GM12878 (cell line): ENCODE data around the gene MAN2A1. TPM values are rescaled to one million over a fixed set of nuclear protein-coding genes. Genes with fewer than 3 reads are reported as not detected.

Experiments
- ATAC-seq: fragments of 200-7000 bp; cut with Tn5 transposase; 3 replicates; pipeline ENCODE4 v1.9.1; 2020; ENCODE audit warnings: mild to moderate bottlenecking, moderate library complexity
- BruUV-seq: library from RNA; stranded (reverse); fragments of 400-500 nt; replicated peaks from 2 replicates; lab custom pipeline; 2021; lab: Mats Ljungman, UMichigan
- CTCF ChIA-PET: fragments of 300-600 bp; sonication (Branson Sonifier 250); formaldehyde crosslinking; extraction: SDS; loops from one replicate; lab custom pipeline; 2021; ENCODE audit warnings: inconsistent platforms; lab: Yijun Ruan, JAX
- POLR2A ChIA-PET: fragments of 350-600 bp; formaldehyde crosslinking; extraction: SDS; loops from one replicate; lab custom pipeline; 2021; ENCODE audit warnings: inconsistent platforms; lab: Charles Lee
- RAD21 ChIA-PET: fragments of 300-600 bp; sonication (Branson Sonifier 250); formaldehyde crosslinking; loops from one replicate; lab custom pipeline; 2023; ENCODE audit warnings: antibody characterized with exemption; ENCODE audit not compliant: unreplicated experiment; lab: Charles Lee
- SMC1A ChIA-PET: fragments of 300-600 bp; sonication (Branson Sonifier 250); formaldehyde crosslinking; loops from one replicate; lab custom pipeline; 2023; ENCODE audit not compliant: unreplicated experiment, uncharacterized antibody; lab: Charles Lee
- DNase-seq: peaks from one replicate; pipeline ENCODE4 v3.0.0-alpha.2; 2011; ENCODE audit warnings: low read depth, low spot score
- FAIRE-seq: peaks from 3 replicates; lab custom pipeline; 2011; peaks lifted over from hg19 to GRCh38; lab: Jason Lieb, UNC
- H2AFZ ChIP-seq: 2 replicates; pipeline ENCODE4 v1.6.0; 2011; ENCODE audit warnings: low read depth, low read length, control low read depth; ENCODE audit not compliant: control insufficient read depth
- H3K27ac ChIP-seq: 2 replicates; pipeline ENCODE4 v1.5.1; 2011; ENCODE audit warnings: control low read depth; ENCODE audit not compliant: control insufficient read depth, insufficient read depth
- H3K27me3 ChIP-seq, 2 experiments: replicated peaks in 1 of 2; 2 replicates each; pipeline versions ENCODE4 v1.6.0 to v1.6.1; 2011; ENCODE audit warnings: low read length in 1 of 2; ENCODE audit not compliant: control insufficient read depth in 2 of 2, insufficient read depth in 2 of 2
- H3K36me3 ChIP-seq, 2 experiments: 2 replicates each; pipeline ENCODE4 v1.5.1; 2011; ENCODE audit warnings: low read length in 1 of 2; ENCODE audit not compliant: control insufficient read depth in 2 of 2, insufficient read depth in 2 of 2
- H3K4me1 ChIP-seq: 2 replicates; pipeline ENCODE4 v1.6.1; 2011; ENCODE audit warnings: mild to moderate bottlenecking, low read length, moderate library complexity, mixed read lengths; ENCODE audit not compliant: control insufficient read depth, insufficient read depth
- H3K4me2 ChIP-seq: 2 replicates; pipeline ENCODE4 v1.6.0; 2011; ENCODE audit warnings: control low read depth; ENCODE audit not compliant: control insufficient read depth, insufficient read depth
- H3K4me3 ChIP-seq: fragments of 200-600 bp; sonication (generic); 2 replicates; pipeline ENCODE4 v1.5.1; 2016
- H3K79me2 ChIP-seq: 2 replicates; pipeline ENCODE4 v1.6.0; 2011; ENCODE audit warnings: low read length; ENCODE audit not compliant: control insufficient read depth, insufficient read depth
- H3K9ac ChIP-seq: 2 replicates; pipeline ENCODE4 v1.8.0; 2011; ENCODE audit warnings: low read length, control low read depth, mixed read lengths; ENCODE audit not compliant: control insufficient read depth, insufficient read depth
- H3K9me3 ChIP-seq: replicated peaks from 3 replicates; pipeline ENCODE4 v1.5.1; 2011; ENCODE audit warnings: mild to moderate bottlenecking, low read length; ENCODE audit not compliant: control insufficient read depth, insufficient read depth
- H4K20me1 ChIP-seq: 2 replicates; pipeline ENCODE4 v1.6.0; 2011; ENCODE audit not compliant: control insufficient read depth, insufficient read depth
- CBX5 ChIP-seq: sonication (generic); IDR thresholded peaks from 2 replicates; pipeline ENCODE4 v1.6.1; 2016; ENCODE audit warnings: low read depth, moderate library complexity, mild to moderate bottlenecking, inconsistent platforms
- FOXM1 ChIP-seq: IDR thresholded peaks from 2 replicates; pipeline ENCODE4 v1.6.1; 2012; ENCODE audit warnings: low read depth, mild to moderate bottlenecking, inconsistent platforms, low read length, moderate library complexity
- HDGF ChIP-seq: fragments of 450-650 bp; IDR thresholded peaks from 2 replicates; pipeline ENCODE4 v1.6.1; 2016; ENCODE audit warnings: antibody characterized with exemption
- NRF1 ChIP-seq: conservative IDR thresholded peaks from 2 replicates; pipeline ENCODE4 v1.6.1; 2011; ENCODE audit warnings: mild to moderate bottlenecking, low read depth, low read length, improper control_type of control experiment
- RBBP5 ChIP-seq: fragments of 200-600 bp; sonication (generic); conservative IDR thresholded peaks from 2 replicates; pipeline ENCODE4 v1.6.1; 2016
- ZNF207 ChIP-seq: fragments of 450-650 bp; IDR thresholded peaks from 2 replicates; pipeline ENCODE4 v1.6.1; 2014; ENCODE audit warnings: antibody characterized with exemption, mild to moderate bottlenecking, borderline replicate concordance
- WGBS: methylation state at CpG from one replicate; pipeline ENCODE4 v1.1.6; 2016; ENCODE audit warnings: low lambda C conversion rate; ENCODE audit not compliant: insufficient replicate concordance, insufficient coverage; ENCODE audit errors: missing lambda C conversion rate; 5-methylcytosine and 5-hydroxymethylcytosine counted together
- in situ Hi-C: fragments of 300-500 bp; cut with MboI; formaldehyde crosslinking; loops from 9 replicates; pipeline ENCODE4 v1.14.3; 2018; ENCODE audit warnings: mixed read lengths
- intact Hi-C: fragments of 100-400 bp; cut with micrococcal nuclease; formaldehyde crosslinking; loops from one replicate; pipeline ENCODE4 v1.14.2; 2022; ENCODE audit not compliant: unreplicated experiment
- polyA plus RNA-seq, 11 experiments: library from polyadenylated mRNA; depleted of rRNA in 4 of 11; unstranded in 6 of 11; stranded (reverse) in 5 of 11; fragments of >200 nt; fragmentation: Nextera tagmentation in 4 of 11; fragmentation: Illumina TruSeq in 1 of 11; extraction: Ambion mirVana in 4 of 11; extraction: Trizol in 1 of 11; gene quantifications; 1 replicate in 1 of 11; 2 replicates in 10 of 11; pipeline versions ENCODE4 v1.2.1 to v1.2.3, GENCODE V29; 2011 to 2016; ENCODE audit warnings: inconsistent platforms in 2 of 11, missing spikeins in 2 of 11, low read depth in 1 of 11
- total RNA-seq, 4 experiments: library from RNA; depleted of rRNA in 3 of 4; stranded (reverse); fragments of >200 nt in 3 of 4; fragmentation: Illumina TruSeq in 1 of 4; extraction: Trizol in 1 of 4; gene quantifications; 2 replicates each; pipeline versions ENCODE4 v1.2.1 to v1.2.3, GENCODE V29; 2013 to 2021
- TF ChIP-seq, protein P1 (sequence below): fragments of 450-650 bp; formaldehyde crosslinking; IDR thresholded peaks from 2 replicates; pipeline ENCODE4 v1.5.0; 2022; ENCODE audit warnings: mild to moderate bottlenecking, missing genetic modification characterization
- TF ChIP-seq, protein P2 (sequence below): fragments of 450-650 bp; IDR thresholded peaks from 2 replicates; pipeline ENCODE4 v1.6.1; 2017; ENCODE audit warnings: mild to moderate bottlenecking, low read depth, inconsistent platforms; ENCODE audit not compliant: poor library complexity, severe bottlenecking
- TF ChIP-seq, protein P3 (sequence below): IDR thresholded peaks from 2 replicates; pipeline ENCODE4 v1.6.1; 2011; ENCODE audit warnings: low read depth, mild to moderate bottlenecking, low read length, moderate library complexity, borderline replicate concordance; ENCODE audit errors: extremely low read depth
- TF ChIP-seq, protein P4 (sequence below): IDR thresholded peaks from 2 replicates; pipeline ENCODE4 v1.6.1; 2012; ENCODE audit warnings: mild to moderate bottlenecking, low read depth, low read length

Gene MAN2A1
- total and polyA plus RNA-seq, 10 of the 15 experiments (the other 5 are each of a cell fraction or from before 2014, with no cell fraction given): 4.2 to 27.9 (median 10.5) TPM

DNA sequence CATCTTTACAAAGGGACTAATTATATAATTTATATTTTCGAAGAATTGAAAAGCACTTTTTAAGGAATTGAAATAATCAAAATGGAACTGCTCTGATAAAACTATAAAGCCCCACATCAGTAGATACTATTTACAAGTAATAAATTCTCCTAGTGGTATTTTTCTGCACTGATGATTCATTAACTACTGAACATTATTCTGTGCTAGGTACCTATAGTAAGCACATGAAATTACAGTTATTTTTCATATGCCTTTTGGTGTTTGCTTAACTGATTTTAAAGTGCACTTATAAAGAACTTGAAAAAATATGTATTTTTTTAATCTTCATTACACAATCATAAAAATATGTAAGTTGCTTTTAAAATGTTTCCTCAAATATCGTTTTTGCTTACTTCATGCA, 123.0 kb downstream of the MAN2A1 start:
- SMC1A ChIA-PET: interaction anchor here (1.1 to 1.9 kb wide), 3 partner anchors 9 to 19 kb away, joined by 3 to 5 read pairs (median 3); no protein-coding TSS in a partner anchor
- CTCF ChIA-PET: interaction anchor here (0.7 to 1.4 kb wide), 3 partner anchors 10 to 118 kb away, joined by 3 read pairs; no protein-coding TSS in a partner anchor
- FAIRE-seq (no peak), ATAC-seq (no peak), DNase-seq (no peak)
- intact Hi-C loops (no loop called here), in situ Hi-C loops (no loop called here)
- H3K4me3 ChIP-seq: no peak overlapping the region
- POLR2A ChIA-PET: no interaction called here
- no peak overlapping the region for H3K9ac ChIP-seq
- H3K27ac ChIP-seq: no peak overlapping the region
- H3K4me2 ChIP-seq: no peak overlapping the region
- RAD21 ChIA-PET: no interaction called here
- no TSS peak for BruUV-seq
- no peaks in the 10 kb centered on the region for H3K27me3 ChIP-seq
- no peaks in the 10 kb centered on the region for H3K36me3 ChIP-seq
- H3K9me3 ChIP-seq: no peaks in the 10 kb centered on the region
- H3K4me1 ChIP-seq: no peaks in the 10 kb centered on the region
- no peaks in the 10 kb centered on the region for H3K79me2 ChIP-seq
- no peaks in the 10 kb centered on the region for H4K20me1 ChIP-seq
- no peak overlapping the region for H2AFZ ChIP-seq
- 97% methylated on average over 2 of the region's 2 CpGs for WGBS
- TF ChIP-seq NRF1 (no peak), FOXM1 (no peak), ZNF207 (no peak), HDGF (no peak), CBX5 (no peak), RBBP5 (no peak)
- TF ChIP-seq, protein P1, sequence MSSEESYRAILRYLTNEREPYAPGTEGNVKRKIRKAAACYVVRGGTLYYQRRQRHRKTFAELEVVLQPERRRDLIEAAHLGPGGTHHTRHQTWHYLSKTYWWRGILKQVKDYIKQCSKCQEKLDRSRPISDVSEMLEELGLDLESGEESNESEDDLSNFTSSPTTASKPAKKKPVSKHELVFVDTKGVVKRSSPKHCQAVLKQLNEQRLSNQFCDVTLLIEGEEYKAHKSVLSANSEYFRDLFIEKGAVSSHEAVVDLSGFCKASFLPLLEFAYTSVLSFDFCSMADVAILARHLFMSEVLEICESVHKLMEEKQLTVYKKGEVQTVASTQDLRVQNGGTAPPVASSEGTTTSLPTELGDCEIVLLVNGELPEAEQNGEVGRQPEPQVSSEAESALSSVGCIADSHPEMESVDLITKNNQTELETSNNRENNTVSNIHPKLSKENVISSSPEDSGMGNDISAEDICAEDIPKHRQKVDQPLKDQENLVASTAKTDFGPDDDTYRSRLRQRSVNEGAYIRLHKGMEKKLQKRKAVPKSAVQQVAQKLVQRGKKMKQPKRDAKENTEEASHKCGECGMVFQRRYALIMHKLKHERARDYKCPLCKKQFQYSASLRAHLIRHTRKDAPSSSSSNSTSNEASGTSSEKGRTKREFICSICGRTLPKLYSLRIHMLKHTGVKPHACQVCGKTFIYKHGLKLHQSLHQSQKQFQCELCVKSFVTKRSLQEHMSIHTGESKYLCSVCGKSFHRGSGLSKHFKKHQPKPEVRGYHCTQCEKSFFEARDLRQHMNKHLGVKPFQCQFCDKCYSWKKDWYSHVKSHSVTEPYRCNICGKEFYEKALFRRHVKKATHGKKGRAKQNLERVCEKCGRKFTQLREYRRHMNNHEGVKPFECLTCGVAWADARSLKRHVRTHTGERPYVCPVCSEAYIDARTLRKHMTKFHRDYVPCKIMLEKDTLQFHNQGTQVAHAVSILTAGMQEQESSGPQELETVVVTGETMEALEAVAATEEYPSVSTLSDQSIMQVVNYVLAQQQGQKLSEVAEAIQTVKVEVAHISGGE (CRISPR knock-in tag): no peak
- TF ChIP-seq, protein P2, sequence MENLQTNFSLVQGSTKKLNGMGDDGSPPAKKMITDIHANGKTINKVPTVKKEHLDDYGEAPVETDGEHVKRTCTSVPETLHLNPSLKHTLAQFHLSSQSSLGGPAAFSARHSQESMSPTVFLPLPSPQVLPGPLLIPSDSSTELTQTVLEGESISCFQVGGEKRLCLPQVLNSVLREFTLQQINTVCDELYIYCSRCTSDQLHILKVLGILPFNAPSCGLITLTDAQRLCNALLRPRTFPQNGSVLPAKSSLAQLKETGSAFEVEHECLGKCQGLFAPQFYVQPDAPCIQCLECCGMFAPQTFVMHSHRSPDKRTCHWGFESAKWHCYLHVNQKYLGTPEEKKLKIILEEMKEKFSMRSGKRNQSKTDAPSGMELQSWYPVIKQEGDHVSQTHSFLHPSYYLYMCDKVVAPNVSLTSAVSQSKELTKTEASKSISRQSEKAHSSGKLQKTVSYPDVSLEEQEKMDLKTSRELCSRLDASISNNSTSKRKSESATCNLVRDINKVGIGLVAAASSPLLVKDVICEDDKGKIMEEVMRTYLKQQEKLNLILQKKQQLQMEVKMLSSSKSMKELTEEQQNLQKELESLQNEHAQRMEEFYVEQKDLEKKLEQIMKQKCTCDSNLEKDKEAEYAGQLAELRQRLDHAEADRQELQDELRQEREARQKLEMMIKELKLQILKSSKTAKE: no peak
- TF ChIP-seq, protein P3, sequence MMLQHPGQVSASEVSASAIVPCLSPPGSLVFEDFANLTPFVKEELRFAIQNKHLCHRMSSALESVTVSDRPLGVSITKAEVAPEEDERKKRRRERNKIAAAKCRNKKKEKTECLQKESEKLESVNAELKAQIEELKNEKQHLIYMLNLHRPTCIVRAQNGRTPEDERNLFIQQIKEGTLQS: no peak
- TF ChIP-seq, protein P4, sequence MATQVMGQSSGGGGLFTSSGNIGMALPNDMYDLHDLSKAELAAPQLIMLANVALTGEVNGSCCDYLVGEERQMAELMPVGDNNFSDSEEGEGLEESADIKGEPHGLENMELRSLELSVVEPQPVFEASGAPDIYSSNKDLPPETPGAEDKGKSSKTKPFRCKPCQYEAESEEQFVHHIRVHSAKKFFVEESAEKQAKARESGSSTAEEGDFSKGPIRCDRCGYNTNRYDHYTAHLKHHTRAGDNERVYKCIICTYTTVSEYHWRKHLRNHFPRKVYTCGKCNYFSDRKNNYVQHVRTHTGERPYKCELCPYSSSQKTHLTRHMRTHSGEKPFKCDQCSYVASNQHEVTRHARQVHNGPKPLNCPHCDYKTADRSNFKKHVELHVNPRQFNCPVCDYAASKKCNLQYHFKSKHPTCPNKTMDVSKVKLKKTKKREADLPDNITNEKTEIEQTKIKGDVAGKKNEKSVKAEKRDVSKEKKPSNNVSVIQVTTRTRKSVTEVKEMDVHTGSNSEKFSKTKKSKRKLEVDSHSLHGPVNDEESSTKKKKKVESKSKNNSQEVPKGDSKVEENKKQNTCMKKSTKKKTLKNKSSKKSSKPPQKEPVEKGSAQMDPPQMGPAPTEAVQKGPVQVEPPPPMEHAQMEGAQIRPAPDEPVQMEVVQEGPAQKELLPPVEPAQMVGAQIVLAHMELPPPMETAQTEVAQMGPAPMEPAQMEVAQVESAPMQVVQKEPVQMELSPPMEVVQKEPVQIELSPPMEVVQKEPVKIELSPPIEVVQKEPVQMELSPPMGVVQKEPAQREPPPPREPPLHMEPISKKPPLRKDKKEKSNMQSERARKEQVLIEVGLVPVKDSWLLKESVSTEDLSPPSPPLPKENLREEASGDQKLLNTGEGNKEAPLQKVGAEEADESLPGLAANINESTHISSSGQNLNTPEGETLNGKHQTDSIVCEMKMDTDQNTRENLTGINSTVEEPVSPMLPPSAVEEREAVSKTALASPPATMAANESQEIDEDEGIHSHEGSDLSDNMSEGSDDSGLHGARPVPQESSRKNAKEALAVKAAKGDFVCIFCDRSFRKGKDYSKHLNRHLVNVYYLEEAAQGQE: no peak
